ENCODE measurements around the gene MGAT5B. TPM values are rescaled to one million over a fixed set of nuclear protein-coding genes. Genes with fewer than 3 reads are reported as not detected.

MGAT5B gene
- total RNA-seq, 1 experiment from 2014 or later: 14.3 TPM

- Histone ChIP-seq H3F3A (ENCODE audit: insufficient read depth, low read depth) (no peaks in the 10 kb centered on the region), H3K27me3 (ENCODE audit: insufficient read depth, low read depth) (no peaks in the 10 kb centered on the region), H3K27ac (no peak overlapping the region), H3K9me2 (ENCODE audit: insufficient read depth) (no peaks in the 10 kb centered on the region), H4K20me1 (ENCODE audit: insufficient read depth) (no peaks in the 10 kb centered on the region), H2AFZ (no peak overlapping the region), H3K9me3 (ENCODE audit: insufficient read depth, low read depth) (no peaks in the 10 kb centered on the region), H3K4me1 (replicated peaks; ENCODE audit: insufficient read depth) (no peaks in the 10 kb centered on the region), H3K4me3 (no peak overlapping the region), H3K4me2 (no peak overlapping the region), H3K36me3 (ENCODE audit: low read depth) (no peaks in the 10 kb centered on the region), H3K79me2 (ENCODE audit: low read depth) (no peaks in the 10 kb centered on the region)
- ChIA-PET CTCF (no interaction called here), POLR2A (ENCODE audit: unreplicated experiment) (no interaction called here)
- no peak for DNase-seq
- intact Hi-C loops (cut with micrococcal nuclease; ENCODE audit: unreplicated experiment): no loop called here
- BruUV-seq (replicated peaks): no TSS peak
- TF ChIP-seq CTCF (conservative IDR thresholded peaks at IDR 0.05) (no peak), EZH2 (IDR thresholded peaks at IDR 0.05; ENCODE audit: low read depth) (no peak)
Measured at GRCh38 chr17:76894842-76895241, 26.6 kb downstream of the MGAT5B start.

GRCh38 chr17:76897023-76897422 lies 28.8 kb downstream of the MGAT5B start:
- DNase-seq: no peak
- TF ChIP-seq EZH2 (IDR thresholded peaks at IDR 0.05; ENCODE audit: low read depth) (no peak), CTCF (conservative IDR thresholded peaks at IDR 0.05) (no peak)
- Histone ChIP-seq H3K4me2 (no peak overlapping the region), H3K4me1 (replicated peaks; ENCODE audit: insufficient read depth) (no peaks in the 10 kb centered on the region), H3K27me3 (ENCODE audit: insufficient read depth, low read depth) (no peaks in the 10 kb centered on the region), H3K79me2 (ENCODE audit: low read depth) (no peaks in the 10 kb centered on the region), H3K4me3 (no peak overlapping the region), H3K9me3 (ENCODE audit: insufficient read depth, low read depth) (no peaks in the 10 kb centered on the region), H3K36me3 (ENCODE audit: low read depth) (no peaks in the 10 kb centered on the region), H3K9me2 (ENCODE audit: insufficient read depth) (no peaks in the 10 kb centered on the region), H3K27ac (no peak overlapping the region), H4K20me1 (ENCODE audit: insufficient read depth) (no peaks in the 10 kb centered on the region), H2AFZ (no peak overlapping the region), H3F3A (ENCODE audit: insufficient read depth, low read depth) (no peaks in the 10 kb centered on the region)
- ChIA-PET CTCF (no interaction called here), POLR2A (ENCODE audit: unreplicated experiment) (no interaction called here)
- intact Hi-C loops (cut with micrococcal nuclease; ENCODE audit: unreplicated experiment): no loop called here
- BruUV-seq (replicated peaks): no TSS peak

GRCh38 chr17:76899414-76899813 lies 31.2 kb downstream of the MGAT5B start:
- H3K4me3 ChIP-seq: no peak overlapping the region
- no peak overlapping the region for H3K27ac ChIP-seq
- no peaks in the 10 kb centered on the region for H3F3A ChIP-seq (ENCODE audit: insufficient read depth, low read depth)
- DNase-seq: no peak
- H3K79me2 ChIP-seq (ENCODE audit: low read depth): no peaks in the 10 kb centered on the region
- no peaks in the 10 kb centered on the region for H3K9me3 ChIP-seq (ENCODE audit: insufficient read depth, low read depth)
- H3K4me1 ChIP-seq (replicated peaks; ENCODE audit: insufficient read depth): no peaks in the 10 kb centered on the region
- no peak overlapping the region for H3K4me2 ChIP-seq
- ChIA-PET CTCF (no interaction called here), POLR2A (ENCODE audit: unreplicated experiment) (no interaction called here)
- H3K27me3 ChIP-seq (ENCODE audit: insufficient read depth, low read depth): no peaks in the 10 kb centered on the region
- TF ChIP-seq EZH2 (IDR thresholded peaks at IDR 0.05; ENCODE audit: low read depth): no peak
- TF ChIP-seq CTCF (conservative IDR thresholded peaks at IDR 0.05): no peak
- H4K20me1 ChIP-seq (ENCODE audit: insufficient read depth): no peaks in the 10 kb centered on the region
- no peaks in the 10 kb centered on the region for H3K36me3 ChIP-seq (ENCODE audit: low read depth)
- intact Hi-C loops (cut with micrococcal nuclease; ENCODE audit: unreplicated experiment): no loop called here
- H3K9me2 ChIP-seq (ENCODE audit: insufficient read depth): no peaks in the 10 kb centered on the region
- BruUV-seq (replicated peaks): no TSS peak
- H2AFZ ChIP-seq: no peak overlapping the region

Measured in PC-9 (cell line).